ENCODE measurements around the gene HSPB6.
A peak's percentile ranks its signal among the peaks of the same experiment; 100 is the strongest.
"Not testable (repeated sequence)": the region's sequence is repeated elsewhere in the genome, so short reads cannot be mapped to it uniquely, and the experiment has no call there.

The HSPB6 gene

DNA sequence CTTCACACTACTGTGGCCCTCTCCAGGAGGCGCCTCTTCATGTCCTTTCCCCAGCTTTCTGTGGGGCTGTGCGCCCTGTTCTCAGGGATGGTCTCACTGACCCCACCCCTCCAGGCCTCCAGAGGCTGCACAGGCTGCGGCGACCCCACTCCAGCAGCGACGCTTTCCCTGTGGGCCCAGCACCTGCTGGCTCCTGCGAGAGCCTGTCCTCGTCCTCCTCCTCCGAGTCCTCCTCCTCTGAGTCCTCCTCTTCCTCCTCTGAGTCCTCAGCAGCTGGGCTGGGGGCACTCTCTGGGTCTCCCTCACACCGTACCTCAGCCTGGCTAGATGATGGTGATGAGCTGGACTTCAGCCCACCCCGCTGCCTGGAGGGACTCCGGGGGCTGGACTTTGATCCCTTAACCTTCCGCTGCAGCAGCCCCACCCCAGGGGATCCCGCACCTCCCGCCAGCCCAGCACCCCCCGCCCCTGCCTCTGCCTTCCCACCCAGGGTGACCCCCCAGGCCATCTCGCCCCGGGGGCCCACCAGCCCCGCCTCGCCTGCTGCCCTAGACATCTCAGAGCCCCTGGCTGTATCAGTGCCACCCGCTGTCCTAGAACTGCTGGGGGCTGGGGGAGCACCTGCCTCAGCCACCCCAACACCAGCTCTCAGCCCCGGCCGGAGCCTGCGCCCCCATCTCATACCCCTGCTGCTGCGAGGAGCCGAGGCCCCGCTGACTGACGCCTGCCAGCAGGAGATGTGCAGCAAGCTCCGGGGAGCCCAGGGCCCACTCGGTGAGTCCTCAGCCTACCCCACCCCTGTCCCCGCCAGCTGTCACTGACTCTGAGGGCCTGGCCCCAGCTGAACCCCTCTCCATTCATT is 29.7 kb upstream of the HSPB6 start:
- no peak for DNase-seq (ENCODE audit: low read depth)

GRCh38 chr19:35785339-35785627 is 28.5 kb upstream of the HSPB6 start:
- no peak for DNase-seq (ENCODE audit: low read depth)

DNA sequence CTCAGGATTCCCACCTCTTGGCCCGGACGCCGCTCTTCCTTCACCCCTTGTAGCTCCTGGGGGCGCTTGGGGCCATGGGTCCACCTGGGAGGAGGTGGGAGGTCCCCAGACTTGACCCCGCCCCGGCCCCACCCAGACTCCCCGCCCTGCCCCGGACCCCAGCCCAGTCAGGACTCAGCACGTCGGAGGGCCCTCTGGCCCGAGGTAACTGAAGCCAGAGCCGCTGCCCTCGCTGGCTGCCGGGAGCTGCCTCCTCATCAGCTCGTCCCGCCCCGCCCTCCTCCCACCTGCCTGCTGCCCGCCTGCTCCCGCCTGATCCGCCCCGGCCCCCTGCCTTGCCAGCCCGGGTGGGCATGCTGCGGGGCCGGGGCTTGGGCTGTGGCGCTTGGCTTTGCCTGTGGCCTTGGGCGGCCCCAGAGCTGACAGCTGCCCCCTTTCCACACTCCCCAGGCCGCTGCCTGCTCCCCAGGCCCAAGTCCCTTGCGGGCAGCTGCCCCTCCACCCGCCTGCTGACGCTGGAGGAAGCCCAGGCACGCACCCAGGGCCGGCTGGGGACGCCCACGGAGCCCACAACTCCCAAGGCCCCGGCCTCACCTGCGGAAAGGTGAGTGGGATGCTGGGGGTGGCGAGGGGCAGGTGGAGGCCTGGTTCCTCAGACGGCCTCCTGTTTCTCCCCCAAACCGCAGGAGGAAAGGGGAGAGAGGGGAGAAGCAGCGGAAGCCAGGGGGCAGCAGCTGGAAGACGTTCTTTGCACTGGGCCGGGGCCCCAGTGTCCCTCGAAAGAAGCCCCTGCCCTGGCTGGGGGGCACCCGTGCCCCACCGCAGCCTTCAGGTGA is 27.9 kb upstream of the HSPB6 start:
- DNase-seq (ENCODE audit: low read depth): no peak

- no peak for DNase-seq (ENCODE audit: low read depth)
Measured at GRCh38 chr19:35783469-35784434, 26.9 kb upstream of the HSPB6 start.

DNA sequence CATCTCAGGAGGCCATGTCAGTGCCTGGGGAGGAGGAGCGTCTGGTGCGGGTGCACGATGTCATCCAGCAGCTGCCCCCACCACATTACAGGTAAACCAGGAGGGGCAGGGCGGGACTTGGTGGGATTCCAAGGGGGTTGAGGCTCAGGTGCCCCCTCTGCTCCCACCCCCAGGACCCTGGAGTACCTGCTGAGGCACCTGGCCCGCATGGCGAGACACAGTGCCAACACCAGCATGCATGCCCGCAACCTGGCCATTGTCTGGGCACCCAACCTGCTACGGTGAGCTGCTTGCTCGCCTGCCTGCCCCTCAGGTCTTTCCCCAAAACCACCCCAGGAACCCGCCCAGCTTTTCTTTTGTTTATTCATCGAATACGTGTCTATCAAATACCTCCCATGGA is 25.8 kb upstream of the HSPB6 start:
- DNase-seq (ENCODE audit: low read depth): no peak

GRCh38 chr19:35781650-35782049 is 24.8 kb upstream of the HSPB6 start:
- no peak for DNase-seq (ENCODE audit: low read depth)

GRCh38 chr19:35780717-35781116 is 23.9 kb upstream of the HSPB6 start:
- DNase-seq (ENCODE audit: low read depth): no peak

GRCh38 chr19:35780058-35780457 is 23.2 kb upstream of the HSPB6 start:
- no peak for DNase-seq (ENCODE audit: low read depth)

- no peak for DNase-seq (ENCODE audit: low read depth)
Measured at GRCh38 chr19:35779033-35779432, 22.2 kb upstream of the HSPB6 start.

GRCh38 chr19:35777961-35778360 is 21.1 kb upstream of the HSPB6 start:
- no peak for DNase-seq (ENCODE audit: low read depth)

- no peak for DNase-seq (ENCODE audit: low read depth)
Measured at GRCh38 chr19:35777086-35777841, 20.4 kb upstream of the HSPB6 start.

DNA sequence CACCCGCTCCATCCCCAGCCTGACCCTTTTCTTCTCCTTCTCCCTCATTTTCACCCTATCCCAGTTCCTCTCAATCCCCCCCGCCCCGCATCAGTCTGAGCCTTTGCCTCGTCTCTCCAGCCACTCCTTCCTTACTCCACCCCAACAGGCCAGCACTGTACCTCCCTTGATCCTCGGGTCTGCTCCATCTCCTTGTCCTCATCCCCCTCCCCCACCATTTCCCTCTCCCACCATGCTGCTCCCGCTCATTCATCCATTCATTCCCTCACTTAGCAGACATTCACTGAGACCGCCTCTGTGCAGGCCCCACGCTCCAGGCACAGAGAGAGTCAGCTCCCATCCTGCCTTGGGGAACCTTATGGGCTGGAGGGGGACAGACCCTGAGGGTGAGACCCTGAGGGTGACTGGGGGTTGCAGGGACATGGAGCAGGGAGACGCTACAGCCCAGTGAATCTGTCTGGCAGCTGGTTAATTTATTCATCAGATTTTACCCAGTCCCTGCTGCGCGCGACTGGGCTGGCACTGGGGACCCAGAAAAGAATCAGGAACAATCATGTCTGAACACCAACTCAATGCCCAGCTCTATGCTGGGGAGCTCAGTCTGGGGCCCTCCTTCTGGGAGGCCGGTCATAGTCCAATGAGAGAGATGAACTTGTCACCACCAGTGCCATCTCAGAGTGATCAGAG is 19.4 kb upstream of the HSPB6 start:
- DNase-seq (ENCODE audit: low read depth): no peak

GRCh38 chr19:35775298-35776101 is 18.7 kb upstream of the HSPB6 start, which contains the start of gene ARHGAP33:
Gene ARHGAP33 (plus strand): TSS chr19:35775564. CDS start chr19:35775659, 95 bp downstream.
- peak; percentile 98 for DNase-seq (ENCODE audit: low read depth)

DNA sequence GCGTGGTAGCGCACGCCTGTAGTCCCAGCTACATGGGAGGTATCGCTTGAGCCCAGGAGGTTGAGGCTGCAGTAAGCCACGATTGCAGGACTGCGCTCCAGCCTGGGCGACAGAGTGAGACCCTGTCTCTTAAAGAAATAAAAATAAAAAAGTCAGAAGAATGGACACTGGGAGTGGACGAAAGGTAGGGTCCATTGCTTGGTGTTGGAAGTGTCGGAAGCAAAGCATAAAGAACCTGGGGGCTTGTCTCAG is 18.1 kb upstream of the HSPB6 start:
- DNase-seq (ENCODE audit: low read depth): no peak

DNA sequence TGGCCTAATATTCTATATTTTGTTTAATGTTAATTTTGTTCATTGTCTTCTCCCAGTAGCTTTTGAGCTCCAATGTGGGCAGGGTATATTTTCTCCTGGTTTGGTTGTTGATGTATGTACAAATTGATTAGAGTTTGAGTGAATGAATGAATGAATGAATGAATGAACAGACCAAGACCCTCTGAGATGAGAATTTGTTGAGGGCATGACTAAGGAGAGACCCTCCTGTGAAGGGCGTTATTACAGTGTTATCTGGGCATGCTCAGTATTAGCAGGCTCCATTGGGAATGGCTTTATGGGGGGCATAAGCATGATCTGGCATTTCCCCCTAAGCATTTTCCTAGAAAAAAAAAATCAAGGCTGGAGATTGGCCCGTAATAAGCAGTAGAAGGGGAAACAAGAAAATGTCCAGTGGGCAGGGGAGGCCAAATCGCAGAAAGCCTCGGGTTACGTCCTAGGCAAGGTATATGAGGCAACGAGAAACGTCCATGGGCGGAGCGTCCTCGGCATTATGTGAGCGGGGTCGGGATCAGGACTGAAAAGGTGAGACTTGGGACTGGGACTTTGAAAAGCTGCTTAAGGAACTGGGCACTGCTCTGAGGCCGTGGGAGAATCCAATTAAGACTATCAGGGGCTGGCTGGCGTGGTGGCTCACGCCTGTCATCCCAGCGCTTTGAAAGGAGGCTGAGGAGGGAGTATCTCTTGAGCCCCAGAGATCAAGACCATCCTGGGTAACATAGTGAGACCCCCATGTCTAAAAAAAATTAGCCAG is 17.6 kb upstream of the HSPB6 start:
- no peak for DNase-seq (ENCODE audit: low read depth)

GRCh38 chr19:35773020-35773806 is 16.4 kb upstream of the HSPB6 start:
- DNase-seq (ENCODE audit: low read depth): no peak

DNA sequence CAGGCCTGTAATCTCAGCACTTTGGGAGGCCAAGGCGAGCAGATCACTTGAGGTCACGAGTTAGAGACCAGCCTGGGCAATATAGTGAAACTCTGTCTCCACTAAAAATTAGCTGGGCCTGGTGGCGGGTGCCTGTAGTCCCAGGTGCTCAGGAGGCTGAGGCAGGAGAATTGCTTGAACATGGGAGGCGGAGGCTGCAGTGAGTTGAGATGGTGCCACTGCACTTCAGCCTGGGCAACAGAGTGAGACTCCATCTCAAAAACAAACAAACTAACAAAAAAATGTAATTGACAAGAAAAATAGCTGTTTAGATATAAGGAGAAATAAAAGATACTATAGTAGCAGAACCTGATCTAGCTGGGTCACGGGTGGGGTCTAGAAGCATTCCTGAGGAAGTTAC is 15.5 kb upstream of the HSPB6 start:
- DNase-seq (ENCODE audit: low read depth): not testable (repeated sequence)

- no peak for DNase-seq (ENCODE audit: low read depth)
Measured at GRCh38 chr19:35768082-35768421, 11.2 kb upstream of the HSPB6 start.
